ENCODE results near the gene TDRD7.

TDRD7 gene

DNA sequence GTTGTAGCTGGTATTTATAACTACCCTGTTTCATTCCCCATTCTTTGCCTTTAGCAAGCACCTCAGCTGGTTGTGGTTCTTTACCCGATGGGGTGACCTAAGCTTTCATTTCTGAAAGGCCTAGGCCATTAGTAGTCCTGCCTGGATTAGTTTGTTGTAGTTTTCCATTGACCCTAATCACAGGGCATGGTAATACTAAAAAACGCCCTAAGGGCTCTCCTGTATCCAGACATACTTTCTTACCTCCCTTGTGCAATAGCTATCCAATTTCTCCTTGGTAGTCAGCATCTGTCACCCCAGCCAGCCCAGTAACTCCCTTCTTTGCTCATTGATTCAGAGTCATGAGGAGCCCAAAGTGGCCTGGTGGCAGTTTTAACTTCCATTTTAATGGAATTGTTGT is 113.6 kb downstream of the TDRD7 start:
- H3K4me3 ChIP-seq (replicated peaks; ENCODE audit: low read depth, low read length) = no peak overlapping the region
- DNase-seq (ENCODE audit: low read depth) = no peak
- TF ChIP-seq, protein P1, sequence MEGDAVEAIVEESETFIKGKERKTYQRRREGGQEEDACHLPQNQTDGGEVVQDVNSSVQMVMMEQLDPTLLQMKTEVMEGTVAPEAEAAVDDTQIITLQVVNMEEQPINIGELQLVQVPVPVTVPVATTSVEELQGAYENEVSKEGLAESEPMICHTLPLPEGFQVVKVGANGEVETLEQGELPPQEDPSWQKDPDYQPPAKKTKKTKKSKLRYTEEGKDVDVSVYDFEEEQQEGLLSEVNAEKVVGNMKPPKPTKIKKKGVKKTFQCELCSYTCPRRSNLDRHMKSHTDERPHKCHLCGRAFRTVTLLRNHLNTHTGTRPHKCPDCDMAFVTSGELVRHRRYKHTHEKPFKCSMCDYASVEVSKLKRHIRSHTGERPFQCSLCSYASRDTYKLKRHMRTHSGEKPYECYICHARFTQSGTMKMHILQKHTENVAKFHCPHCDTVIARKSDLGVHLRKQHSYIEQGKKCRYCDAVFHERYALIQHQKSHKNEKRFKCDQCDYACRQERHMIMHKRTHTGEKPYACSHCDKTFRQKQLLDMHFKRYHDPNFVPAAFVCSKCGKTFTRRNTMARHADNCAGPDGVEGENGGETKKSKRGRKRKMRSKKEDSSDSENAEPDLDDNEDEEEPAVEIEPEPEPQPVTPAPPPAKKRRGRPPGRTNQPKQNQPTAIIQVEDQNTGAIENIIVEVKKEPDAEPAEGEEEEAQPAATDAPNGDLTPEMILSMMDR (IDR thresholded peaks at IDR 0.05; ENCODE audit: low read length, missing control alignments) = no peak

DNA sequence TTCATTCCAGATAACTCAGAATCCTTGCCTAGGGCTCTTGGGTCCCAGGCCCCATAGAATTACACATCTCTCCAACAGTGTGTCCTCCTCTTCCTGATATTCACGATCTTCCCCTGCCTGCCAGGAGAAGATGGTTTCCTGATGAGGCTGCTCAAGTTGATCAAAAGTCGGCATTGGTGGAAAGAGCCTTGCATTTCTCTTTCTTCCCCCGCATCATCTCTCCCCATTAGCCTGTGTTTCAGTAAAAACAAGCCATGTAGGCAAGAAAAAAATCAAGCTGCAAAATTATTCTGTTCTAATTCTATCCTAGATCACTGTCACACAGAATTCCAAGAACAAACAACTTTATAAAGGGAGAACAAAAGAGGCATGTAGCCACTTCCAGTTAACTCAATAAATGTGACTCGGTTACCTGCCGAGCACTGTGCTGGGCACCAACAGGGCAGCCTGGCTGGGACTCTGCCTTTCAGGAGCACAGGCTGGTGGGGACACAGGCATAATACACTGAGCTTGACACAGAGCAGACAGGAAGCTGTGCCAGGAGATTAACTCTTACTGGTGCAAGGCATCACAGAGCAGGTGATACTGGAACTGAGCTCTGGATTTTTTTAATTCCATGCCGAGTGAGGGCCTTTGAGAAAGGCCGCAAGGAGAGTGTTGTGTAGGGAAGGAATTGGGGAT is 115.1 kb downstream of the TDRD7 start:
- no peak overlapping the region for H3K4me3 ChIP-seq (replicated peaks; ENCODE audit: low read depth, low read length)
- no peak for DNase-seq (ENCODE audit: low read depth)
- TF ChIP-seq, protein P1 (IDR thresholded peaks at IDR 0.05; ENCODE audit: low read length, missing control alignments) = no peak

DNA sequence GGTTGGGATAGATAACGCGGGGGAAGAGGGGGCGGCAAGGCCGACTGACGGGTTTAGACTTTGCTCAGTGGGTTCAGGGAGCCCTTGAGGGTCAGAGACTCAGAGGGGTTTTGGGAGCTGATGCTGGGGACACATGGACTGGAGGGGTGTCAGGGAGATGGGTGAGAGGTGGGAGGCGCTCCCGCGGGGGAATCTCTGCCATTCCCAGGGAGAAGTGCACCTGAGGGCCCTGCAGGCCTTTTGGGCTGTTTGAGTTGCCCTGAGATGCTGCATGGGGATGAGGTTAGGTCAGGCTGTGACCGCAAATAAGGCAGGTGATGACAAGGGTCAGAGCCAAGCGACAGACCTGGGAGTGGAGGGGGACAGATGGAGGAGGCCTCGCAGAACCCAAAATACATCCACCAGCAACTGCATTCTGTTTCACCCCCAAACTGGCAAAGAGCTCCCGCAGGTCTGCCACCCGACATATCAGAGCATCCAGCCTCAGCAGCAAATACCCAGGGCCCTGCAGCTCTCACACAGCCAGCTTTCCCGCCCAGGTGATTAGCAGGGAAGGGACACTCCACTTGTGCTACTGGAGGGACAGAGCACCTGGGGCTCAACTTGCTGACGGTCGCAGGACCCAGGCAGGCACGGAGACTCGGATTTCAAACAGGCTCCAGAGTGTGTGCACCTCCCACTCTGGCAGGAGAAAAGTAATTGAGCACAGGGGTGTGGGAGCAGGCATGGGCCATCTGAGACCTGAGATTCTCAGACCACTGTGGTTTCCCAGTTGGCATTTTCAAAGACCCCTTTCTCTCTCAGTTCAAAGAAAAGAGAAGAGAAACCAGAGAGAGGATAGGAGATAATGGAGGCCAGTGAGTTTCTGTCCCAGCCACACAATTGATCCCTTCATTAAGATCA is 116.0 kb downstream of the TDRD7 start:
- TF ChIP-seq, protein P1 (IDR thresholded peaks at IDR 0.05; ENCODE audit: low read length, missing control alignments) = no peak

DNA sequence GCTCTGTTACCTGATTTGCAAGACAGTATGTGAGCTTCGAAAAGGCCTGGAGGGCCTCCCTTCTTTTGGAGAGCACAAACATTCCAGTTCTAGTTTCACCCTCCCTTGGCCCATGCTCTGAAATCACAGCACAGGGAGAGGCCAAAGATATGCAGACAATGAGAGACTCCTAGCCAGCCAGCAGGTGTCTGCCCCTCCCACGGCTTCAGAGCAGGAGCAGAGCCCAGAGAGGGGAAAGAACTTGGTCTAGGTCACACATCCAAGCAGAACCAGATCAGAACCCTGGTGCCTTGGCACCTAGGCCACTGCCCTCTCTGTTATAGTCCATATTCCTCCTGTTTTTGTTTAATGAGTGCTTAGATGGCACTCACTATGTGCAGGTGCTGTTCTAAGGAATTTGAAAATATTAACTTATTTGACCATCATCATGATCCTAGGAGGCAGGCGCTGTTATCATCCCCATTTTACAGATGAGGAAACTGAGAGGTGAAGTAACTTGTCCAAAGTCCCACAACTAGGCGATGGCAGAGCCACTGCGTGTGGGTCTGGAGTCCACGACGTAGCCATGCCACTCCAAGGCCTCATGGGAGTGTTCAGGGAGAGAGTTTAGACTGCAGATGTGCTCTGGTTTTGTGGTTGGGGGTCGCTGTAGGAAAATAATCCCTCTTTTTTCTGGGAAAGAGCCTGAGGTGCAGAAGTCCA is 116.8 kb downstream of the TDRD7 start:
- DNase-seq (ENCODE audit: low read depth) = no peak
- TF ChIP-seq, protein P1 (IDR thresholded peaks at IDR 0.05; ENCODE audit: low read length, missing control alignments) = no peak
- no peak overlapping the region for H3K4me3 ChIP-seq (replicated peaks; ENCODE audit: low read depth, low read length)

More for the DNA sequence above, 116.0 kb downstream of the TDRD7 start:
- DNase-seq (ENCODE audit: low read depth) = no peak
- H3K4me3 ChIP-seq (replicated peaks; ENCODE audit: low read depth, low read length) = no peak overlapping the region

DNA sequence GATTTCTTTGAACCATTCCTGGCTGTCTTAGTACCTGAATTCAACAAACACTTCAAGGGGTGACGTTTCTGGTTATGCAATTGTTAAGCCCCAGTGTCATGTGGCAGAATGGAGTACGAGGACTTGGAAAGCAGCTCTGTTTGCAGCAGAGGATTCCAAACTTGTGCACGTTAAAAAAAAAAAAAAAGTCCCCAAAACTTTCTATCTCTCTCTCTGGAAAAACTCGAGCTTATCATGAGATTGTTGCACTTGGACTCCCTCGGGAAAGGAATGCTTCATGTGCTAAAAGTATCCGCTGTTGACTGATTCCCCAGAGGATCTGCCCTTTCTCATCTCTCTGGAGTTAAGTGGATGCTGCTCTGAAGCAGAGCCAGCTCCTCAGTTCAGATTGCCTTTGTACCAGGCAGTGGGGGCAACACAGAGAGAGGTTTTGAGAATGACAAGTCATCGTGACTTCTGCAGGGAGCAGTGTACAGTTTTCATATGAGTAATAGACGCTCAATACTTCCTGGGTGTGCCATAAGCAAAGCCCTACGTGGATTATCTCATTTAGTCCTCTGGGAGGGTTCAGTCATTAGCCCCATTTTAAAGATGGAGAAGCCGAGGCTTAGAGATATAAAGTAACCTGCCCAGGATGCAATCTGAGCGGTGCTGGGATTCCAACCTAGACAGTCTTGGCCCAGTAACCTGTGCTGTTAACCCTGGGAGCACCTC is 117.6 kb downstream of the TDRD7 start:
- DNase-seq (ENCODE audit: low read depth) = peak; percentile 12
- TF ChIP-seq, protein P1 (IDR thresholded peaks at IDR 0.05; ENCODE audit: low read length, missing control alignments) = no peak
- H3K4me3 ChIP-seq (replicated peaks; ENCODE audit: low read depth, low read length) = no peak overlapping the region

DNA sequence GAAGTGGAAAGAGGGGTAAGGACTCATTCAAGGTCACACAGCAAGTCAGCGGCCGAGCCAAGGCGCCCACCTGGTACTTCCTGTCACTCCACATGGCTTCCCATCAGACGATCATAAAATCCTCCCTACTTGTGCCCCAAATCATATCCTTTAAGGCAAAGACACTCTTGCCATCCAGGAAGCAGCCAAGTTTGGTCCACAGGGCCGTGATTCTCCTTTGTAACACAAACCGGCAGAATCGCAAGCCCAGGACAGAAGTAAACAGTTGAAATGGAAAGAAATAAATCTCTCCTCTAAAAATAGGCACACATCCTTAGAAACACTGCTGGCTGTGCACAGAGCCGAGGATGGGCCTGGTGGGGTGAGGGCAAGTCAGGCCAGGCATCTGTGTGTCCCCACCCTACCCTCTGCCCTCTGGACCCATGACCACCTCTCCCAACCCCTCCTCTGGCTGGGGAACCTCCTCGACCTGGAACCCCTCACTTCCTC is 120.0 kb downstream of the TDRD7 start:
- H3K4me3 ChIP-seq (replicated peaks; ENCODE audit: low read depth, low read length) = no peak overlapping the region

More for the DNA sequence above, 120.0 kb downstream of the TDRD7 start:
- no peak for DNase-seq (ENCODE audit: low read depth)
- TF ChIP-seq, protein P1 (IDR thresholded peaks at IDR 0.05; ENCODE audit: low read length, missing control alignments) = no peak
